Effector CD8-positive, alpha-beta T cell (primary cell): ENCODE results near the gene RBM41.
A peak's percentile ranks its signal among the peaks of the same experiment; 100 is the strongest.
"Not testable (repeated sequence)": the region's sequence is repeated elsewhere in the genome, so short reads cannot be mapped to it uniquely, and the experiment has no call there.

Experiments
- DNase-seq: peaks from one replicate; lab custom pipeline; 2025; lab: John Stamatoyannopoulos, UW
- total RNA-seq, 4 experiments: gene quantifications; one replicate each; lab custom pipeline; 2026; lab: John Stamatoyannopoulos, UW

RBM41 gene
- total RNA-seq = 20.7 to 42.0 (median 28.2) reads per million in 4 experiments

DNA sequence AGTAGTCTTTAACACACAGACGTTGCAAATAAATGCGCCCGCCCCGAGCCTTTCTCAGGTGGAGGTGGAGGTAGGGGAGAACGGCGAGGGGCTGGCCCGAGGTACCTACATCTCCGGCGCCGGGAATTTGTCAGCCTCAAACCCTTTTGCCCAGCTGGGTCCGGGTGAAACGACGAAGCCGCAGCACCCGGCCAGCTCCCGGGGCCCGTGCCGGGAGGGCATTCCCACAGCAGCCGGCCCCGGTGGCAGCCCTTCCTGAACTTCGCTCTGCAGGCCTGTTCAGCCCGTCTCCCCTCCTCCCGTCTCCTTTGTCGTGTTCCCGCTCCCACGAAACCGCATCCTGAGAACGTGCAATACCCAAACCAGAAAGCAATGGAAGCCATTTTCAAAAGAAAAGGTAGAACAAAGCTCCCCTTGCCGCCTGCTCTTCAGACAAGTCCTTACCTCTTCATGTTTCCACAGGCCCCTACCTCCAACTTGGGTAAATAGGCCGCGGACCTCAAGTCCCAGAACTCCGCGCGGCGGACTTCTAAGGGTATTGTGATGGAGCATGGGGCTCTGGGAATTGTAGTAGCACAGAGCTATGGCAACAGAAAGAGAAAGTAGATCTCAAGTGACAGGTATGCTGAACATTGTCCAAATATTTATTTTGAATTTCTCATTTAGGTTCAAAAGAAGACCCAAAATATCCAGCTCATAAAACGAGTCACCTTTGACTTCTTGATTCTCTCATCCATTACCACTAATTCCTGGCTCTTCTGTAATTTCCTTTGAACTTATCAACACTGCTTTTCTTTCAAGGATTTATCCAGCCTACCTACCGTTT lies at the start of gene RBM41:
TSS of gene RBM41 (minus strand) at position 501 of the 826 bp plus-strand sequence. CDS start at position 452, 49 bp downstream.
- peak; percentile 55 for DNase-seq

GRCh38 chrX:107168257-107168656 lies 49.6 kb upstream of the RBM41 start:
- DNase-seq = no peak

DNA sequence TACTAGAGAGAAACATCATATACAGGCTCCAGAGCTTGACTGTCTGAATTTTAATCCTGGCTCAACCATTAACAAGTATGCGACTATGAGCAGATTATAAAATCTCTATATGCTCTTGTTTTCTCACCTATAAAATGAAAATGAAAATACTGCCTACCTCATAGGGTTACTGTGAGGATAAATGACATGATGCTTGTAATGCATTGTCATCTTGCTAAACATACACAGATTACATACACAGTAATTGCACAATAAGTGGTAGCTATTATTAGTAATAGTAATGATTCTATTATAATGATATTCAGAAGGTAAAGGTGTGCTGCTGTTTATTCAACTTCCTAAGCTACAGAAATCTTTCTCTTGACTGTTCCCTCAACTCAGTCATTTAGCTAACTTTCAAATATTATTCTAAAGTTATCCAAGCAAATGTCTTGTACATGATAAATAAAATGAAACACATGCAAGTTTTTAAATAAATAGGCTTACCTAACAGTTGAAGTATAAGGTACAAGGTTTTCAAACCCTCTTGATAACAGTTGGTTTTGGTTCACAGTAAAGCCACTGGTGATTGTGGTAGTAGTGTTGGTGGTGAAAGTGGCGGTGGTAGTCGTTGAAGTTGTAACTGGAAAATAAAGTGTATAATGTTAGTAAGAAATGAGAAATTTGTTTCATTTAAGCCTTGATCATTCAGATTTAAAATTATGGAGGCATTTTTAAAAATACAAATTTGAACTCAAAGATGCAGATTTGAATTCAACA lies 48.7 kb upstream of the RBM41 start:
- DNase-seq = no peak

DNA sequence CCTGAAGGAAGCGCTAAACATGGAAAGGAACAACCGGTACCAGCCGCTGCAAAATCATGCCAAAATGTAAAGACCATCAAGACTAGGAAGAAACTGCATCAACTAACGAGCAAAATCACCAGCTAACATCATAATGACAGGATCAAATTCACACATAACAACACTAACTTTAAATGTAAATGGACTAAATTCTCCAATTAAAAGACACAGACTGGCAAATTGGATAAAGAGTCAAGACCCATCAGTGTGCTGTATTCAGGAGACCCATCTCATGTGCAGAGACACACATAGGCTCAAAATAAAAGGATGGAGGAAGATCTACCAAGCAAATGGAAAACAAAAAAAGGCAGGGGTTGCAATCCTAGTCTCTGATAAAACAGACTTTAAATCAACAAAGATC lies 39.0 kb upstream of the RBM41 start:
- DNase-seq = not testable (repeated sequence)

DNA sequence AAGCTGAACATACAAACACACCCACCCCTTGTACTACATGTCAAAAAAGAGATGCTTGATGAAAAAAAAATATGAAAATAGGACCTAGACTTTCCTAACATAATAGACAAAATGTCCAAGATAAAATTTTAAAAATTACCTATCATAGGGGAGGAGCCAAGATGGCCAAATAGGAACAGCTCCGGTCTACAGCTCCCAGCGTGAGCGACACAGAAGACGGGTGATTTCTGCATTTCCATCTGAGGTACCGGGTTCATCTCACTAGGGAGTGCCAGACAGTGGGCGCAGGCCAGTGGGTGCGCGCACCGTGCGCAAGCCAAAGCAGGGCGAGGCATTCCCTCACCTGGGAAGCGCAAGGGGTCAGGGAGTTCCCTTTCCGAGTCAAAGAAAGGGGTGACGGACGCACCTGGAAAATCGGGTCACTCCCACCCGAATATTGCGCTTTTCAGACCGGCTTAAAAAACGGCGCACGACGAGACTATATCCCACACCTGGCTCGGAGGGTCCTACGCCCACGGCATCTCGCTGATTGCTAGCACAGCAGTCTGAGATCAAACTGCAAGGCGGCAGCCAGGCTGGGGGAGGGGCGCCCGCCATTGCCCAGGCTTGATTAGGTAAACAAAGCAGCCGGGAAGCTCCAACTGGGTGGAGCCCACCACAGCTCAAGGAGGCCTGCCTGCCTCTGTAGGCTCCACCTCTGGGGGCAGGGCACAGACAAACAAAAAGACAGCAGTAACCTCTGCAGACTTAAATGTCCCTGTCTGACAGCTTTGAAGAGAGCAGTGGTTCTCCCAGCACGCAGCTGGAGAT lies 37.2 kb upstream of the RBM41 start:
- DNase-seq = not testable (repeated sequence)

DNA sequence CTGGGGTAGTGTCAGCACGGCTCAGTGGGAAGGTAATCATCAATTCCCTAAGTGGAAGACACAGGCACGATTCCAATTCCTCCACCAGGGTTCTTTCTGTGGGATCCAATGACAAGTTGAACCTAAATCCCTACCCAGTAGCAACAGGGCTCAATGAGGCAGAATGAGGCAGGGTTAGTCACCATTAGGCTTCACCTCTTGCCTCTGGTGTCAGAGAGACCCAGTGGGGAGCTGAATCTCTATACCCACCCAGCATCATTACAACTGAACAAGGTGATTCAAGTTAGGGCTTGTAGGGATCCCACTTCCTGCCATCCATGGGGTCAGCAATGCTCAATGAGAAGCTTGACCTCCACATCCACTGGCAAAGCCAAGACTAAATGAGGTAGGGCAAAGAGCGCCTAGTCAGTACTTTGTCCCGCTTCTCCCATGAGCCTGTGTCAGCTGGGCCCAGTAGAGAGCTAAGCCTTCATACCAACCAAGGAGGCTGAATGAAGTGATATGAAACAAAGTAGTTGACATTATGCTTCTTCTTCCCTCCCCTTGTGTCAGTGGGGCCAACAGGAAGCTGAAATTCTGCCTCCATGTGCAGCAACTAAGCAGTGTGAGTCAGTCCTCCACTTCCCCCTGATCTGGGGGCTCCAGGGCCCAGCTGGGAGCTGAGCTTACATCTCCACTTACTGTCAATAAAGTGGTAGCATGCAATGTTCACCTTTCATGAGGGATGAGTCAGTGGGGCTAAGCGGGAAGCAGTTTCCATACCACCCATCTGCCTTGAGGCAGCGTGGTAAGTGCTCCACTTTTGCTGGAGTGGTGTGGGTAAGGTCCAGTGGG lies 36.4 kb upstream of the RBM41 start:
- no peak for DNase-seq

DNA sequence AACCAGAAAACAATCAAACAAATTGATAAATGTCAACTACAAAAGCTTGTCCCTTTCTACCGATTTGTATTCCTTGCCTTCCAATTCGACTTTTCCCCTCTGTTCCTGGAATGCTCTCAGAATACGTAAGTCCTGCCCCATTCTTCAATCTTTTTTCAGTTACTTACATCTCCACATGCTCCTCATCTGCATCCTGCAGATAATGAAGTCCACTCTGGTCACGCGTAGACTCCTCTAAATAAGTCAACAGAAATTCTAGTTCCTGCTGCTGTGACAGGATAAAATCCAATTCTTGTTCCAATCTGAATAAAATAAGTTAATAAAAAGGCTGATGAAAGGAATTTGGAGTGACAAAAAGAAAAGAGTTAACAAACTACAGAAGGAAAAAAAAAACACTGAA lies 34.4 kb upstream of the RBM41 start:
- no peak for DNase-seq

- DNase-seq = no peak
Measured at GRCh38 chrX:107146670-107147069, 28.0 kb upstream of the RBM41 start.

GRCh38 chrX:107135965-107136307 lies 17.3 kb upstream of the RBM41 start:
- DNase-seq = no peak

- DNase-seq = no peak
Measured at GRCh38 chrX:107135049-107135964, 16.7 kb upstream of the RBM41 start.

DNA sequence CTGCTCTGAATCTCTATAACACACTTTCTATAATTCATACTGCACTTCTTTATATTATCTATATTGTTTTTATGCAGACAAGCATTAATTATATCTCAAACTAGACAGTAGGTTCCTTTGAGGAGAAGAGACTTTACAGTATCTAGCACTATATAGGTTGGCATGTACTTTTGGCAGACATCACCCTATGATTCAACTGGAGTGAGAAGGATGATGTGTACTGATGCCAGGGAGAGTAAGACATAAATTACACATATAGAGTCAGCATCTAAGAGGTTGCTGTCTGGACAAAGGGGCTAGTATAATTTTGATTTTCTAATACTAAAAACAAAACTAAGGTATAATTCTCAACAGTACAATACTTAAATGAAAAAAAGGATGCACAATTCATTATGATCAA lies 5.1 kb upstream of the RBM41 start:
- DNase-seq = no peak

DNA sequence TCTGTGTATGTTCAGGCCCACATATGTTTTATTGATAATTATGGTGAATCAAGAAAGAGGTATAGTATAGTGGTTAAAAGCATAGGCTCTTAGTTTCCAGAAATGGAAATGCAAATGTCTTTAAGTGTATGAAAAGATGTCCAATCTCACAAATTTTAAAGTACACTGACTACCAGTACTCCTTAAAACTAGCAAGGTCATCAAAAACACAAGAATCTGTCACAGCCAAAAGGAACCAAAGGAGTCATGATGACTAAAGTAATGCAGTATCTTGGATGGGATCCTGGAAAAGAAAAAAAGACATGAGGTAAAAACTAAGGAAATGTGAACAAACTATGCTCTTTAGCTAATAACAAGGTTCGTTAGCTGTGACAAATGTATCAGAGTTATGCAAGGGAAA lies 661 bp upstream of the RBM41 start:
- DNase-seq = no peak

- DNase-seq = no peak
Measured at GRCh38 chrX:107117993-107118321, 665 bp downstream of the RBM41 start.

GRCh38 chrX:107107459-107107858 lies 11.2 kb downstream of the RBM41 start:
- no peak for DNase-seq

GRCh38 chrX:107102980-107103379 lies 15.6 kb downstream of the RBM41 start:
- DNase-seq = no peak

DNA sequence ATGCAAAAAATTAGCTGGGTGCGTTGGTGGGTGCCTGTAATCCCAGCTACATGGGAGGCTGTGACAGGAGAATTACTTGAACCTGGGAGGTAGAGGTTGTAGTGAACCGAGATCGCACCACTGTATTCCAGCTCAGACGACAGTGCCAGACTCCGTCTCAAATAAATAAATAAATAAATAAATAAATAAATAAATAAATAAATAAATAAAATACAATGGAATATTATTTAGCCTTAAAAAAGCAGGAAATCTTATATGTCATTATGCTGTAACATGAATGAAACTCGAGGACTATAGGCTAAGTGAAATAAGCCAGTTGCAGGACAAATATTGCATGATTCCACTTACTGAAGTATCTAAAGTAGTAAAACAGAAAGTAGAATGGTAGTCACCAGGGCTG lies 42.5 kb downstream of the RBM41 start:
- DNase-seq = no peak

DNA sequence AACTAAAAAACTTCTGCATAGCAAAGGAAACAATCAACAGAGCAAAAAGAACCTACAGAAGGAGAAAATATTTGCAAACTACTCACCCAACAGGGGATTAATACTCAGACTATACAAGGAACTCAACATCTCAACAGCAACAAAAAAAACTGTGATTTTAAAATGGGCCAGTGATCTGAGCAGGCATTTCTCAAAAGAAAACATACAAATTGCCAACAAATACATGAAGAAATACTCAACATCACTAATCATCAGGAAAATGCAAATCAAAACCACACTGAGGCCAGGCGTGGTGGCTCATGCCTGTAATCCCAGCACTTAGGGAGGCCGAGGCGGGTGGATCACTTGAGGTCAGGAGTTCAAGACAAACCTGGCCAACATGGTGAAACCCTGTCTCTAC lies 60.9 kb downstream of the RBM41 start:
- DNase-seq = not testable (repeated sequence)

DNA sequence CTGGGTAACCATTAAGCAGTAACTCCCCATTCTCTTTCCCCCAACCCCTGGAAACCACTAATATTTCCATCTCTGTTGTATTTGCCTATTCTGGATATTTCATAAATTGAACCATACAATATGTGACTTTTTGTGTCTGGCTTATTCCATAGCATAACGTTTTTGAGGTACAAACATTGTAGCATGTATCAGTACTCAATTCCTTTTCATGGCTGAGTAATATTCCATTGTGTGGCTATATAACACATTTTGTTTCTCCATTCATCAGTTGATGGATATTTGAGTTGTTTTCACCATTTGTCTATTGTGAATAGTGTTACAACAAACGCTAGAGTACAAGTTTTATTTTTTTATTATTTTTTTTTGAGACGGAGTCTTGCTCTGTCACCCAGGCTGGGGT lies 63.6 kb downstream of the RBM41 start:
- DNase-seq = no peak

DNA sequence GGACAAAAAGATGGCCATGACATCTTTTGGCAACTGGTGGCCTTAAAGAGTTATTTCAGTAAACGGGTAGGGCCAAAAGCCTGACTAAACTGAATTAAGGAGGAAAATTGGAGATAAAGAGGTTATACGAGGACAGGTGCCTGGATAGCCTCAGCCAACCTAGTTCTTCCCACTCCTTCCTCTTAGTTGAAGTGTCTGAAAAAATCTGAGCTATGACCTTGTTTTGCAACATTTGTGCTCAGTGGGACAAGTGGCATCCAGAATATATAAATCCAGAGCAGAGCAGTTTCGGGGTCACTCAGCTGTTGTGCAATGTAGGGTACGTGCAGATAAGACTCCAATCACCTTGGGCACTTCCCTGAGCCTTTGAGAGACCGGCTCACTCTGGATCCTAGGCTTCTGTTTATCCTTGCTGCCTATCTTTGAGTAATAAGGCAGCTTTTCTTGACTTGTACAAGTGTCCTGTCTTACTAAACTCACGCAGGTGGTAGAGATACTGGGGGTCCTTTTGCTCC lies 68.4 kb downstream of the RBM41 start:
- no peak for DNase-seq

- DNase-seq = no peak
Measured at GRCh38 chrX:107047622-107048021, 71.0 kb downstream of the RBM41 start.
